HG03280 (cell line): ENCODE results near the gene PRPSAP1.
A peak's percentile ranks its signal among the peaks of the same experiment; 100 is the strongest.
"Not testable (repeated sequence)": the region's sequence is repeated elsewhere in the genome, so short reads cannot be mapped to it uniquely, and the experiment has no call there.

ENCODE experiments used
- ATAC-seq: cut with Tn5 transposase; IDR thresholded peaks from one replicate; pipeline ENCODE4 v1.9.1; 2021; ENCODE audit warnings: mild to moderate bottlenecking, moderate library complexity; ENCODE audit not compliant: unreplicated experiment

Gene PRPSAP1

GRCh38 chr17:76360461-76360860 lies 6.7 kb upstream of the PRPSAP1 start:
- no peak for ATAC-seq

- ATAC-seq, result not testable (repeated sequence)
Observed at GRCh38 chr17:76359776-76360175, 6.1 kb upstream of the PRPSAP1 start.

- no peak for ATAC-seq
Observed at GRCh38 chr17:76359375-76359774, 5.7 kb upstream of the PRPSAP1 start.

- no peak for ATAC-seq
Observed at GRCh38 chr17:76357597-76358158, 4.0 kb upstream of the PRPSAP1 start.

DNA sequence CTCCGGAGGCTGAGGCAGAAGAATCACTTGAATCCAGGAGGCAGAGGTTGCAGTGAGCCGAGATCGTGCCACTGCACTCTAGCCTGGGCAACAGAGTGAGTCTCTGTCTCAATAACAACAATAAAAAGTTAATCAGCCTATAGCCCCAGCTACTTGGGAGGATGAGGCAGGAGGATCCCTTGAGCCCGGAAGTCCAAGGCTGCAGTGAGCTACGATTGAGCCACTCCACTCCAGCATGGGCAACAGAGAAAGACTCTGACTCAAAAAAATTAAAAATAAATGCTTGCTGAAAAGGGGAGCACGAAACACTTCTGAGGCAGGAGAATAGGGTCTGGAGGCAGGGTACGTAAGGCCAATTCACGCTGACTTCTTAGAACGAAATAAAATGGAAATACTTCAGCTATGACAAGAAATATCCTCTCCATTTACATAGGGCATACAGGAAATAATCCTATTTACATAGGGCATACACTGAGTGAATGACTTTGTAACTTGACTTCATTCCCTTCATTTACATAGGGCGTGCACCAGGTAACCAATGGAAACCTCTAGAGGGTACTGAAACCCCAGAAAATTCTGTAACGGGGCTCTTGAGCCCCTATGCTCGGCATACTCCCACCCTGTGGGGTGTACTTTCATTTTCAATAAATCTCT lies 3.2 kb upstream of the PRPSAP1 start:
- ATAC-seq, result no peak

DNA sequence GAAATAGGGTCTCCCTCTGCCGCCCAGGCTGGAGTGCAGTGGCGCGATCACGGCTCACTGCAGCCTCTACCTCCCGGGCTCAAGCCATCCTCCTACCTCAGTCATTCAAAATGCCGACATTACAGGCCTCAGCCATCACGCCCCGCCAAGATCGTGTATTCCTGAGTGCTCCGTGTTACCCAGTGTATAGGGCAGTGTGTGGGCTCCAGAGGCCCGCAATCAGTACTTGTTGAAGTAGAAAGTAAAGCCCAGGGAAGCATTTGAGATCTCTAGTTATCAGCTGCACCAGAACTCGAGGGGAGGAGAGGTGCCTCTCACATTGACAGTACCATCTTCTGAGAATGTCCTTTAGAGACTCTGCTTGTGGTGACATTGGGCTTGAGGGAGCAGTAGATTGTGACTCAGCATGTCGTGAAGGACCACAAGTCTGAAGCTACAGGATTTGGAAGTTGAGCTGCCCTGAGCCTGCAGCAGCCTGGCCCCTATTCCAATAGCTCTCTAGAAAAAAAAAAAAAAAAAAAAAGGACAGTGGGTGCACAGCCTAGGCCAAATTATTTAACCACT lies 1.1 kb upstream of the PRPSAP1 start:
- no peak for ATAC-seq

DNA sequence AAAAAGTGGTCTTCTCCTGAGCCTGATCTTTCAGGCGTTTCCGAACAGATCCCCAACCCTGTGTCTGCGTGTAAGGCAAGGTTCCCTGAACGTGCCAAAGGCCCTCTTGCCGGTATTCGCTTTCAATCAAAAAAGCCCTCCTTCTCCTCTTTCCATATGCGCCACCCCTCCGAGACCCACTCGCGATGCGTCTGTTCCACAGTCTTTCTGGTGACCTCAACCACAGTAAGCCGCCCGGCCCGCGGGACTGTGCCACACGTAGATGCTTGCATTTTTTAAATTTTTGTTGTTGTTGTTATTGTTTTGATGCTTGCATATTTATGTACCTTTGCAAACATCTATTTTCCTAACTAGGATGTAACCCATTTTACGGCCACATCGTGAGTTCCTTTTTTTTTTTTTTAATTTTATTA lies 607 bp upstream of the PRPSAP1 start:
- no peak for ATAC-seq

- ATAC-seq, result peak; percentile 4
Observed at GRCh38 chr17:76353004-76353598, 615 bp downstream of the PRPSAP1 start.

DNA sequence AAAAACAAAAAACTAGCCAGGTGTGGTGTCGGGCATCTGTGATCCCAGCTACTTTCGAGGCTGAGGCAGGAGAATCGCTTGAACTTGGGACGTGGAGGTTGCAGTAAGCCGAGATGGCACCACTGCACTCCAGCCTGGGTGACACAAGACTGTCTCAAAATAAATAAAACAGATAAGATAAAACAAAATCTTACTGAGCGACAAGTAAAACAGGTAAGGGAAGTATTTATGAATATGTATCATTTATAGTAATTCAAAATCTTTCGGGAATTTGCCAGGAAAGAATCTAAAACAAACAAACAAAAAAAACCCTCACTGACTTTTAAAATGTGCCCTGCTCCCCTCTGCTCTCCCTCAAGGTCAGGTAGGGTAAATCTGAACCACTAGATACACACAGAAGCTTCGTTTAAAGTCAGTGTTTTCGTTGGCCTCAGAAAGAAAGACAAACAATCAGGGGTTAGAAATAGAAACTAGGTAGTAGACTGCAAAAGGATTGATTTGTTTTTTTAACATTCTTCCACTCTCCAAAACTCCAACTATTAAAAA lies 2.1 kb downstream of the PRPSAP1 start:
- no peak for ATAC-seq

- ATAC-seq, result no peak
Observed at GRCh38 chr17:76350463-76350862, 3.3 kb downstream of the PRPSAP1 start.

DNA sequence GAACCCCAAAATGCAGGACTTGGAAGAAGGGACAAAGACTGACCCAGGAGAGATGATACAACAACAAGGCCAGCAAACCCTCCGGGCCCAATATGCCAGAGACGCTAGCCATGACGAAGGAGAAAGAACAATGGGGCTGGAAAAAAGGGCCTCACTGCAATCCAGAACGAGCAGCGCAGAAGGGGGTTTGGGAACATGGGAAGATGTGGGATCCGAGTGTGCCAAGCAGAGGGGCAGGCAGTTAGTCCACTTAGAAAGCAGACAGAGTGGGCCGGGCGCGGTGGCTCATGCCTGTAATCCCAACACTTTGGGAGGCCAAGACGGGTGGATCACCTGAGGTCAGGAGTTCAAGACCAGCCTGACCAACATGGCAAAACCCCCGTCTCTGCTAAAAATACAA lies 6.8 kb downstream of the PRPSAP1 start:
- ATAC-seq, result not testable (repeated sequence)

DNA sequence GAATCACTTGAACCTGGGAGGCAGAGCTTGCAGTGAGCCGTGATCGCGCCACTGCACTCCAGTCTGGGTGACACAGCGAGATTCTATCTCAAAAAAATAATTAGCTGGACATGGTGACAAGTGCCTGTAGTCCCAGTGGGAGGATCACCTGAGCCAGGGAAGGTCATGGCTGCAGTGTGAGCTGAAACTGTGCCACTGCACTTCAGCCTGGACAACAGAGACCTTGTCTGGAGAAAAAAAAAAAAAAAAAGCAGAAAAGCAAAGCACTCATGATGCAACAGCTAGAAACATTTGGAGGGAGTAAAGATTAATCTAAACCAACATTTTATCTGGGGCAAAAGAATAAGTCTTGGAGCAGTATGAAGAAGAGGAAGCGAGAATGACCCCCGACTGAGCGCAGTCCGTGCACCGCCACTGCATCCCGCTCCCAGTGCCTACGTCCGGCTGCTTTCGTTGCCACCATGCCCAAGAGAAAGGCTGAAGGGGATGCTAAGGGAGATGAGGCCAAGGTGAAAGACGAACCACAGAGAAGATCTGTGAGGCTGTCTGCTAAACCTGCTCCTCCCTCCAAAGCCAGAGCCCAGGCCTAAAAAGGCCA lies 8.2 kb downstream of the PRPSAP1 start:
- ATAC-seq, result no peak

GRCh38 chr17:76343106-76343505 lies 10.6 kb downstream of the PRPSAP1 start:
- ATAC-seq, result no peak

DNA sequence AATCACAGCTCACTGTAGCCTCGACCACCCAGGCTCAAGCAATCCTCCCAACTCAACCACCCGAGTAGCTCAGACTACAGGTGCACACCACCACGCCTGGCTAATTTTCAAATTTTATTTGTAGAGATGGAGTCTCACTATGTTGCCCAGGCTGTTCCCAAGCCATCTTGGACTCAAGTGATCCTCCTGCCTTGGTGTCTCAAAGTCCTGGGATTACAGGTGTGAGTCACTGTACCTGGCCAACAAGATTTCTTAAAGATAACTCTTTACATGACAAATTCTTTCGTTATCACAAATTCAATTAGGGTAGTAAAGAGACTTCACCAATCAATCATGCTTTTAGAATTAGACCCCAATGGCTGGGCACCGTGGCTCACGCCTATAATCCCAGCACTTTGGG lies 12.4 kb downstream of the PRPSAP1 start:
- ATAC-seq, result no peak

GRCh38 chr17:76337413-76337777 lies 16.3 kb downstream of the PRPSAP1 start:
- no peak for ATAC-seq

DNA sequence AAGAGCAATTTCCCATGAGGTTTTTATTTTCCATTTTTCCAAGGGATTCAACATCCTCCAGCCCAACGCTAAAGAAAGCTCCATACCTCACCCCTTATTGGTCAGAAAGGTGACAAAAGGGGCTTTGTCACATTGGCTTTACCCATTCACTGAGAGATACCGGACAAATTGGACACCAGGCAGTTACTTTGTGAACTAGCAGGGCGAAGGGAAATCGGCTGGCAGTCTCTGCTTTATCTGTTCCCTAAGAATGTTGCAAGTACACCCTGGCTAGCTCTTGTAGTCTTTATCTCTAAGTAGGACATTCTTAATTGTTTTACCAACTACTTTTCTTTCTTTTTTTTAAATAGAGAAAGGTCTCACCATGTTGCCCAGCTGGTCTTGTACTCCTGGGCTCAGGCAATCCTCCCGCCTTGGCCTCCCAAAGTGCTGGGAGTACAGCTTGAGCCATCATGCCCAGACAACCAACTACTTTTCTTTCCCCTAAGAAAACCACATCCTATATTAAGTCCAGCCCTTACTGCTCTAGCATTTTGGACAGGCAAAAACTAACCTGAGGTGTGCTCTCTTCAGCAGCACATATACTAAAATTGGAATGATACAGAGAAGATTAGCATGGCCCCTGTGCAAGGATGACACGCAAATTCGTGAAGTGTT lies 16.8 kb downstream of the PRPSAP1 start:
- no peak for ATAC-seq

GRCh38 chr17:76335716-76336381 lies 17.9 kb downstream of the PRPSAP1 start:
- no peak for ATAC-seq

DNA sequence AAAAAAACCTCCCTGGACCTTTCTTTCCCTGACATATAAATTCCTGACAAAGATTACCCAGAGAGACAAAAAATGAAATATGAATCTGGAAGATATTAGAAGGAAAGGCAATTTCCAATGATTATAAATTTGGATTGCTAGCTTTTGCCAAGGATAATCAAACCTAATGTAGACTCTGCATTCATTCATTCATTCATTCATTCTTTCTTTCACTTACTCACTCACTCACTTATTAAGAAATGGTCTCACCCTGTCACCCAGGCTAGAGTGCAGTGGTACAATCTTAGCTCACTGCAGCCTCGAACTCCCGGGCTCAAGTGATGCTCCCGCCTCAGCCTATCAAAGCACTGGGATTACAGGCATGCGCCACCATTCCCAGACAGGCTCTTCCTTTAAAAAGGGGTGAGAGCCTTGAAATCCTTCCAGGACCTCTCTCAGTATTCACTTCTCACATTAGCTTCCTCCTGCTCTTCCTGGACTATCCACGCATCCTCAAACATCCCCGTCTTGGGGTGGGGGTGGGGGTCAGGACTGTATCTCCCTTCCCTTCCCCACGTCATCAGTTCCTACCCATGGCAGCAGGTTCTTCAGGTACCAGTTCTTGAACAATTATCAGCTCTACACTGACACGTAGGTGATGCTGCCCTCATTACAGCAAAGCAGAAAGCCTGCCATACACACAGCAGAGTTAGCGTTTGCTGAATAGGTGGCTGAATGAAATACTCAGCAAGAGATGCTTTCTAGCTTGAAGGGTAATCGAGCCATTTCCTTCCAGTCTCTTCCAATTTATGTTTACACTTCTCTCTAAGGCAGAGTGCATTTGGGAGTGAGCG lies 19.8 kb downstream of the PRPSAP1 start:
- no peak for ATAC-seq

DNA sequence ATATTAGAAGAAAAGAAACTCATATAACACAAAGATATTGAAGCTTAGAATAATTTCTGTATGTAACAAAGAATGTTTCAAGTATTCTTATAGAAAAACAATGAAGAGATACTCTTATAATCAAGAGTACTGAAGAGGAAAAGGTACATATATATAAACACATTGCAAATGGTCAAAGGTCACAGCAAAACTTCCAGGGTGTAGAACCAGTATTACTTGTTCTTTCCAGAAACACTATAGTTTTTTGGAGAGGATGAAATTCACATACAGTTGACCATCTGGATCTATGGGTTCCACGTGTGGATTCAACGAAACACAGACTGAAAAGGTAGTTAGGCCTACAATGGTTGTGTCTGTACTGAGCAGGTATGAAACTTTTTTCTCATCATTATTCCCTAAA lies 22.6 kb downstream of the PRPSAP1 start:
- ATAC-seq, result no peak

- ATAC-seq, result no peak
Observed at GRCh38 chr17:76329664-76330063, 24.1 kb downstream of the PRPSAP1 start.
